HepG2 (cell line): ENCODE data around the gene SHROOM1. TPM values are rescaled to one million over a fixed set of nuclear protein-coding genes. Genes with fewer than 3 reads are reported as not detected.

Source experiments
- IRF2 ChIP-seq: IDR thresholded peaks from 2 replicates; pipeline ENCODE4 v1.6.1; 2018; ENCODE audit warnings: missing genetic modification reagents, missing compliant biosample characterization
- NFATC3 ChIP-seq: sonication (generic); formaldehyde crosslinking; IDR thresholded peaks from 2 replicates; pipeline ENCODE4 v1.5.1; 2020; ENCODE audit warnings: mild to moderate bottlenecking, missing genetic modification reagents
- PHF21A ChIP-seq: sonication (generic); formaldehyde crosslinking; IDR thresholded peaks from 2 replicates; pipeline ENCODE4 v1.5.0; 2020; ENCODE audit warnings: mild to moderate bottlenecking, missing genetic modification reagents
- POLR2A ChIP-seq, 2 experiments: IDR thresholded peaks; 2 replicates each; pipeline ENCODE4 v1.6.1; 2011; ENCODE audit warnings: low read depth in 2 of 2, low read length in 2 of 2, mild to moderate bottlenecking in 1 of 2, moderate library complexity in 1 of 2; ENCODE audit not compliant: insufficient read depth in 1 of 2
- REPIN1 ChIP-seq: sonication (generic); formaldehyde crosslinking; IDR thresholded peaks from 2 replicates; pipeline ENCODE4 v1.8.0; 2022; ENCODE audit warnings: missing genetic modification reagents, low read depth, mild to moderate bottlenecking, borderline replicate concordance
- RNF219 ChIP-seq: sonication (generic); formaldehyde crosslinking; IDR thresholded peaks from 2 replicates; pipeline ENCODE4 v1.5.0; 2020; ENCODE audit warnings: mild to moderate bottlenecking, missing genetic modification reagents
- SP140L ChIP-seq: sonication (generic); formaldehyde crosslinking; IDR thresholded peaks from 2 replicates; pipeline ENCODE4 v1.4.0; 2020; ENCODE audit warnings: missing genetic modification reagents, borderline replicate concordance
- SYNCRIP ChIP-seq: fragments of 200-400 bp; formaldehyde crosslinking; IDR thresholded peaks from 2 replicates; pipeline ENCODE4 v1.6.1; 2018; ENCODE audit warnings: mild to moderate bottlenecking, low read depth, low read length; ENCODE audit not compliant: insufficient read depth
- ZBTB37 ChIP-seq: sonication (generic); formaldehyde crosslinking; IDR thresholded peaks from 2 replicates; pipeline ENCODE4 v1.4.0; 2020; ENCODE audit warnings: mild to moderate bottlenecking, missing genetic modification reagents
- ZBTB42 ChIP-seq: sonication (generic); formaldehyde crosslinking; IDR thresholded peaks from 2 replicates; pipeline ENCODE4 v1.5.0; 2020; ENCODE audit warnings: mild to moderate bottlenecking, missing genetic modification reagents
- ZNF367 ChIP-seq: sonication (generic); formaldehyde crosslinking; IDR thresholded peaks from 2 replicates; pipeline ENCODE4 v1.4.0; 2020; ENCODE audit warnings: missing genetic modification reagents, borderline replicate concordance
- ZNF431 ChIP-seq: sonication (generic); formaldehyde crosslinking; IDR thresholded peaks from 2 replicates; pipeline ENCODE4 v1.9.0; 2022; ENCODE audit warnings: missing genetic modification reagents, low read depth, mild to moderate bottlenecking, borderline replicate concordance
- ZNF619 ChIP-seq: sonication (generic); formaldehyde crosslinking; IDR thresholded peaks from 2 replicates; pipeline ENCODE4 v1.4.0; 2020; ENCODE audit warnings: mild to moderate bottlenecking, missing genetic modification reagents
- ZNF670 ChIP-seq: sonication (generic); formaldehyde crosslinking; IDR thresholded peaks from 2 replicates; pipeline ENCODE4 v1.8.0; 2022; ENCODE audit warnings: mild to moderate bottlenecking, missing genetic modification reagents, borderline replicate concordance
- polyA plus RNA-seq, 8 experiments: library from polyadenylated mRNA; depleted of rRNA in 3 of 8; stranded (reverse) in 7 of 8; unstranded in 1 of 8; fragments of >200 nt; fragmentation: Illumina TruSeq in 4 of 8; extraction: Trizol in 4 of 8; gene quantifications; 2 replicates each; pipeline versions ENCODE4 v1.2.1 to v1.2.3, GENCODE V29; 2011 to 2016; ENCODE audit warnings: low read depth in 4 of 8, missing spikeins in 1 of 8, mixed read lengths in 1 of 8; ENCODE audit not compliant: insufficient read depth in 1 of 8
- total RNA-seq, 5 experiments: library from RNA; depleted of rRNA; stranded (reverse); fragments of >200 nt; fragmentation: Illumina TruSeq; extraction: Trizol; gene quantifications; 2 replicates each; pipeline ENCODE4 v1.2.3, GENCODE V29; 2016; ENCODE audit warnings: low read depth in 1 of 5
- TF ChIP-seq, protein P1 (sequence below): IDR thresholded peaks from 2 replicates; pipeline ENCODE4 v1.6.1; 2016
- TF ChIP-seq, protein P2 (sequence below), 2 experiments: fragments of 450-650 bp in 1 of 2; sonication (generic) in 1 of 2; formaldehyde crosslinking; IDR thresholded peaks; 2 replicates each; pipeline versions ENCODE4 v1.5.0 to v1.8.0; 2020 to 2022; ENCODE audit warnings: mild to moderate bottlenecking in 1 of 2, missing genetic modification reagents in 1 of 2
- TF ChIP-seq, protein P3 (sequence below): sonication (generic); formaldehyde crosslinking; IDR thresholded peaks from 2 replicates; pipeline ENCODE4 v1.8.0; 2022; ENCODE audit warnings: missing genetic modification reagents, low read depth, mild to moderate bottlenecking, borderline replicate concordance
- TF ChIP-seq, protein P4 (sequence below): sonication (generic); formaldehyde crosslinking; IDR thresholded peaks from 2 replicates; pipeline ENCODE4 v1.5.1; 2020; ENCODE audit warnings: missing genetic modification reagents, mild to moderate bottlenecking, borderline replicate concordance
- TF ChIP-seq, protein P5 (sequence below): sonication (generic); formaldehyde crosslinking; IDR thresholded peaks from 2 replicates; pipeline ENCODE4 v1.5.1; 2020; ENCODE audit warnings: missing genetic modification reagents, mild to moderate bottlenecking, borderline replicate concordance

SHROOM1 gene
- total and polyA plus RNA-seq, 2 of the 13 experiments (the other 11 are each of a cell fraction or from before 2014, with no cell fraction given): 18.2 to 25.7 TPM

DNA sequence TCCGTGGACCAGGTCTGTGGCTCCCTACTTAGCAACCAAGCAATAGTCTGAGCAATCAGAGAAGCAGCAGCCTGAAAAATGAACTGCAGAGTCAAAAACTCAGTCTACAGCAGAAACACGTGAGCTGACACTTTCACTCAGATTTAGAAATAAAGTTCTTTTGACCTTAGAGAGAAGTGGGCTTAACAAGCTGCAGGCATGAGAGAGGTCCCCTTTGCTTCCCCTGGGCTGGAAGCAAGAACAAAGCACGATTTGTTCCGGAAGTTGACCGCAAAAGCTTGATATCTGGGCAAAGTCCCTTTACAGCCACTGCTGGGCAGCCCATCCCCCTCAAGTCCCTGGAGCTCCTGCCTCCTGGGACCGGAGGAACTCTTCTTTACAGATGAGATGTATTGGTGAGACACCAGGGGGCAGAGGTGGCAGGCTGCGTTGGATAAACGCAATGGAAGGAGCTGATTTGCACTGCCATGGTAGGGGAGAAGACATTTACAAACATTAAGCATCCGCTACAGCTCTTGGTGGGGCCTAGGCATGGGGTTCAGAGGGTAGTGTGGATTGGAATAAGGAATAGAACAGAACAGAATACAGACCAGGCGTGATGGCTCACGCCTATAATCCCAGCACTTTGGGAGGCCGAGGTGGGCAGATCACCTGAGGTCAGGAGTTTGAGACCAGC is 23.1 kb downstream of the SHROOM1 start (continued):
- no peak; the same call in 1 of the 2 replicates for TF ChIP-seq ZBTB37 (CRISPR knock-in tag)
- TF ChIP-seq RNF219 (CRISPR knock-in tag): no peak
- 0 out of 2 replicates have a peak, but pooled peaks have one; percentile 79 for TF ChIP-seq ZNF431 (CRISPR knock-in tag)
- peak; percentile 81 to 95 for TF ChIP-seq POLR2A (IDR thresholded peaks at IDR 0.05; ENCODE audit: insufficient read depth in 1 of 2, low read depth in 2 of 2, low read length in 2 of 2)
- 0 out of 2 replicates have a peak, but pooled peaks have one; percentile 59 for TF ChIP-seq NFATC3 (CRISPR knock-in tag)
- TF ChIP-seq PHF21A (CRISPR knock-in tag): peak; percentile 95
- TF ChIP-seq, protein P1, sequence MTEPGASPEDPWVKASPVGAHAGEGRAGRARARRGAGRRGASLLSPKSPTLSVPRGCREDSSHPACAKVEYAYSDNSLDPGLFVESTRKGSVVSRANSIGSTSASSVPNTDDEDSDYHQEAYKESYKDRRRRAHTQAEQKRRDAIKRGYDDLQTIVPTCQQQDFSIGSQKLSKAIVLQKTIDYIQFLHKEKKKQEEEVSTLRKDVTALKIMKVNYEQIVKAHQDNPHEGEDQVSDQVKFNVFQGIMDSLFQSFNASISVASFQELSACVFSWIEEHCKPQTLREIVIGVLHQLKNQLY (CRISPR knock-in tag): peak; percentile 16; the same call in 1 of the 2 replicates
- no peak for TF ChIP-seq ZBTB42 (CRISPR knock-in tag)
- TF ChIP-seq REPIN1 (CRISPR knock-in tag): peak; percentile 95; the same call in 1 of the 2 replicates
- no peak for TF ChIP-seq SP140L
- TF ChIP-seq ZNF367 (CRISPR knock-in tag): peak; percentile 26; the same call in 1 of the 2 replicates
- TF ChIP-seq, protein P2, sequence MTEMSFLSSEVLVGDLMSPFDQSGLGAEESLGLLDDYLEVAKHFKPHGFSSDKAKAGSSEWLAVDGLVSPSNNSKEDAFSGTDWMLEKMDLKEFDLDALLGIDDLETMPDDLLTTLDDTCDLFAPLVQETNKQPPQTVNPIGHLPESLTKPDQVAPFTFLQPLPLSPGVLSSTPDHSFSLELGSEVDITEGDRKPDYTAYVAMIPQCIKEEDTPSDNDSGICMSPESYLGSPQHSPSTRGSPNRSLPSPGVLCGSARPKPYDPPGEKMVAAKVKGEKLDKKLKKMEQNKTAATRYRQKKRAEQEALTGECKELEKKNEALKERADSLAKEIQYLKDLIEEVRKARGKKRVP (CRISPR knock-in tag; IDR thresholded peaks at IDR 0.05): peak in 1 of 2 experiments; percentile 28; a peak in 1 of 4 replicates
- TF ChIP-seq SYNCRIP: no peak
- TF ChIP-seq, protein P3, sequence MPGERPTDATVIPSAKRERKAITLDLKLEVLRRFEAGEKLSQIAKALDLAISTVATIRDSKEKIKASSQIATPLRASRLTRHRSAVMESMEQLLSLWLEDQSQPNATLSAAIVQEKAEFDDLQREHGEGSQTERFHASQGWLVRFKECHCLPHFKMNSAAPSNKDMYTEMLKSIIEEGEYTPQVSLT: 0 out of 2 replicates have a peak, but pooled peaks have one; percentile 8
- no peak for TF ChIP-seq ZNF619 (CRISPR knock-in tag)
- peak; percentile 75 for TF ChIP-seq ZNF670 (CRISPR knock-in tag)
- peak; percentile 78; the same call in 1 of the 2 replicates for TF ChIP-seq IRF2 (CRISPR knock-in tag)
- TF ChIP-seq, protein P4, sequence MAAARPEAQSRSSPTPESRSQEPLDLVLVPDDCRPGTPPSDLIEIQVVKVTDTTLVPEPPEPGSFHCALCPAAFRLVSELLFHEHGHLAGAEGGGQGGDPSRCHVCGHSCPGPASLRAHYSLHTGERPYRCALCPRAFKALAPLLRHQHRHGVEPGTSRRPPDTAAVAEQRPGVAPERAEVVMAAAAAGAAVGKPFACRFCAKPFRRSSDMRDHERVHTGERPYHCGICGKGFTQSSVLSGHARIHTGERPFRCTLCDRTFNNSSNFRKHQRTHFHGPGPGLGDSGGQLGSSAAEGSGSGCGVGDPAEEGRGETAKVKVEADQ: 0 out of 2 replicates have a peak, but pooled peaks have one; percentile 55
- TF ChIP-seq, protein P5, sequence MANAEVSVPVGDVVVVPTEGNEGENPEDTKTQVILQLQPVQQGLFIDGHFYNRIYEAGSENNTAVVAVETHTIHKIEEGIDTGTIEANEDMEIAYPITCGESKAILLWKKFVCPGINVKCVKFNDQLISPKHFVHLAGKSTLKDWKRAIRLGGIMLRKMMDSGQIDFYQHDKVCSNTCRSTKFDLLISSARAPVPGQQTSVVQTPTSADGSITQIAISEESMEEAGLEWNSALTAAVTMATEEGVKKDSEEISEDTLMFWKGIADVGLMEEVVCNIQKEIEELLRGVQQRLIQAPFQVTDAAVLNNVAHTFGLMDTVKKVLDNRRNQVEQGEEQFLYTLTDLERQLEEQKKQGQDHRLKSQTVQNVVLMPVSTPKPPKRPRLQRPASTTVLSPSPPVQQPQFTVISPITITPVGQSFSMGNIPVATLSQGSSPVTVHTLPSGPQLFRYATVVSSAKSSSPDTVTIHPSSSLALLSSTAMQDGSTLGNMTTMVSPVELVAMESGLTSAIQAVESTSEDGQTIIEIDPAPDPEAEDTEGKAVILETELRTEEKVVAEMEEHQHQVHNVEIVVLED: peak; percentile 38; the same call in 1 of the 2 replicates
